SJSA1 (cell line): Measurements from ENCODE around the gene PCNA. TPM values are rescaled to one million over a fixed set of nuclear protein-coding genes. Genes with fewer than 3 reads are reported as not detected.

ENCODE experiments used
- DNase-seq, 2 experiments: peaks; one replicate each; pipeline ENCODE4 v3.0.0-alpha.2; 2015 to 2020; ENCODE audit warnings: low spot score in 2 of 2, low read depth in 1 of 2
- H3K27ac ChIP-seq: fragments of 250-450 bp; sonication (Bioruptor Pico); 2 replicates; pipeline ENCODE4 v1.5.1; 2020; ENCODE audit warnings: mild to moderate bottlenecking, moderate library complexity
- H3K27me3 ChIP-seq: fragments of 250-450 bp; sonication (Bioruptor Pico); replicated peaks from 2 replicates; pipeline ENCODE4 v1.5.1; 2020; ENCODE audit warnings: mild to moderate bottlenecking, moderate library complexity
- H3K36me3 ChIP-seq: fragments of 250-450 bp; sonication (Bioruptor Pico); 2 replicates; pipeline ENCODE4 v1.5.1; 2020; ENCODE audit warnings: mild to moderate bottlenecking
- H3K4me1 ChIP-seq: fragments of 250-450 bp; sonication (Bioruptor Pico); replicated peaks from 2 replicates; pipeline ENCODE4 v1.6.1; 2021; ENCODE audit warnings: mild to moderate bottlenecking
- H3K4me3 ChIP-seq: fragments of 250-450 bp; sonication (Bioruptor Pico); 2 replicates; pipeline ENCODE4 v1.5.1; 2020; ENCODE audit warnings: mild to moderate bottlenecking
- H3K9me3 ChIP-seq: fragments of 250-450 bp; sonication (Bioruptor Pico); replicated peaks from 2 replicates; pipeline ENCODE4 v1.5.1; 2020; ENCODE audit warnings: mild to moderate bottlenecking
- total RNA-seq: library from RNA; depleted of rRNA; stranded (reverse); fragments of >200 nt; shearing (Covaris generic); gene quantifications from 2 replicates; pipeline ENCODE4 v1.2.3, GENCODE V29; 2014

The PCNA gene
- total RNA-seq, 1 experiment from 2014 or later = 391 TPM

- peaks cover 31% of the 10 kb centered on the region for H3K4me1 ChIP-seq
- H3K27me3 ChIP-seq = no peaks in the 10 kb centered on the region
- DNase-seq = no peak
- H3K36me3 ChIP-seq = peaks cover 13% of the 10 kb centered on the region
- no peak overlapping the region for H3K27ac ChIP-seq
- H3K9me3 ChIP-seq = no peaks in the 10 kb centered on the region
- no peak overlapping the region for H3K4me3 ChIP-seq
Measured at GRCh38 chr20:5128886-5129285, 9.1 kb upstream of the PCNA start.

- H3K4me1 ChIP-seq = peaks cover 31% of the 10 kb centered on the region
- H3K9me3 ChIP-seq = no peaks in the 10 kb centered on the region
- H3K36me3 ChIP-seq = peaks cover 13% of the 10 kb centered on the region
- DNase-seq = no peak
- peak overlapping the region; percentile 85 for H3K4me3 ChIP-seq
- no peak overlapping the region for H3K27ac ChIP-seq
- no peaks in the 10 kb centered on the region for H3K27me3 ChIP-seq
Measured at GRCh38 chr20:5127859-5128424, 8.2 kb upstream of the PCNA start.

GRCh38 chr20:5127204-5127858 is 7.6 kb upstream of the PCNA start:
- peak overlapping the region; percentile 85 for H3K4me3 ChIP-seq
- no peaks in the 10 kb centered on the region for H3K9me3 ChIP-seq
- H3K27ac ChIP-seq = peak overlapping the region; percentile 49
- H3K4me1 ChIP-seq = peaks cover 31% of the 10 kb centered on the region
- no peaks in the 10 kb centered on the region for H3K27me3 ChIP-seq
- peak in 1 of 2 experiments; percentile 33 for DNase-seq
- peaks cover 13% of the 10 kb centered on the region for H3K36me3 ChIP-seq

- Histone ChIP-seq H3K4me3 (peak within 1 kb of the TSS; percentile 85), H3K27me3 (no peaks in the 10 kb centered on the region), H3K9me3 (no peaks in the 10 kb centered on the region), H3K4me1 (peaks cover 31% of the 10 kb centered on the region), H3K36me3 (peaks cover 13% of the 10 kb centered on the region), H3K27ac (peak within 1 kb of the TSS; percentile 73)
- DNase-seq = peak; percentile 97 to 99
Measured at GRCh38 chr20:5126512-5127203, 6.9 kb upstream of the PCNA start, which contains the start of gene CDS2. CDS2 (plus strand) TSS chr20:5127008; CDS start chr20:5127093, 85 bp downstream.

GRCh38 chr20:5122873-5123260 is 3.1 kb upstream of the PCNA start:
- Histone ChIP-seq H3K36me3 (peaks cover 24% of the 10 kb centered on the region), H3K4me3 (no peak overlapping the region)

GRCh38 chr20:5120185-5120476 is 373 bp upstream of the PCNA start:
- DNase-seq = no peak
- peak overlapping the region; percentile 82 for H3K4me3 ChIP-seq

More at GRCh38 chr20:5122873-5123260, 3.1 kb upstream of the PCNA start:
- no peak for DNase-seq
- peaks cover 16% of the 10 kb centered on the region for H3K4me1 ChIP-seq
- no peaks in the 10 kb centered on the region for H3K9me3 ChIP-seq
- H3K27me3 ChIP-seq = no peaks in the 10 kb centered on the region
- H3K27ac ChIP-seq = no peak overlapping the region

GRCh38 chr20:5119143-5119434 is 669 bp downstream of the PCNA start:
- Histone ChIP-seq H3K27ac (peak overlapping the region; percentile 83), H3K4me3 (peak overlapping the region; percentile 82), H3K9me3 (no peaks in the 10 kb centered on the region), H3K27me3 (no peaks in the 10 kb centered on the region), H3K36me3 (peaks cover 55% of the 10 kb centered on the region), H3K4me1 (peaks cover 16% of the 10 kb centered on the region)
- no peak for DNase-seq

More at GRCh38 chr20:5120185-5120476, 373 bp upstream of the PCNA start:
- Histone ChIP-seq H3K27ac (peak overlapping the region; percentile 13), H3K27me3 (no peaks in the 10 kb centered on the region), H3K4me1 (peaks cover 16% of the 10 kb centered on the region), H3K9me3 (no peaks in the 10 kb centered on the region), H3K36me3 (peaks cover 45% of the 10 kb centered on the region)

GRCh38 chr20:5118220-5119142 is 1.3 kb downstream of the PCNA start:
- Histone ChIP-seq H3K36me3 (peaks cover 61% of the 10 kb centered on the region), H3K9me3 (no peaks in the 10 kb centered on the region), H3K4me1 (peaks cover 18% of the 10 kb centered on the region), H3K27me3 (no peaks in the 10 kb centered on the region), H3K27ac (peak overlapping the region; percentile 83), H3K4me3 (peak overlapping the region; percentile 82)
- DNase-seq = no peak

GRCh38 chr20:5116875-5117274 is 2.9 kb downstream of the PCNA start:
- Histone ChIP-seq H3K27me3 (no peaks in the 10 kb centered on the region), H3K36me3 (peaks cover 73% of the 10 kb centered on the region), H3K4me1 (peaks cover 22% of the 10 kb centered on the region), H3K9me3 (no peaks in the 10 kb centered on the region), H3K4me3 (no peak overlapping the region), H3K27ac (no peak overlapping the region)
- no peak for DNase-seq

GRCh38 chr20:5114403-5114802 is 5.4 kb downstream of the PCNA start:
- Histone ChIP-seq H3K9me3 (no peaks in the 10 kb centered on the region), H3K36me3 (peaks cover 89% of the 10 kb centered on the region), H3K27ac (no peak overlapping the region)

GRCh38 chr20:5113615-5113986 is 6.2 kb downstream of the PCNA start:
- Histone ChIP-seq H3K27me3 (no peaks in the 10 kb centered on the region), H3K36me3 (peaks cover 89% of the 10 kb centered on the region)

More at GRCh38 chr20:5114403-5114802, 5.4 kb downstream of the PCNA start:
- Histone ChIP-seq H3K4me3 (no peak overlapping the region), H3K4me1 (peaks cover 22% of the 10 kb centered on the region), H3K27me3 (no peaks in the 10 kb centered on the region)
- no peak for DNase-seq

GRCh38 chr20:5109276-5109675 is 10.5 kb downstream of the PCNA start:
- no peak overlapping the region for H3K4me3 ChIP-seq
- no peaks in the 10 kb centered on the region for H3K27me3 ChIP-seq
- no peaks in the 10 kb centered on the region for H3K9me3 ChIP-seq
- peaks cover 6% of the 10 kb centered on the region for H3K4me1 ChIP-seq
- peaks cover 88% of the 10 kb centered on the region for H3K36me3 ChIP-seq
- no peak for DNase-seq
- no peak overlapping the region for H3K27ac ChIP-seq

More at GRCh38 chr20:5113615-5113986, 6.2 kb downstream of the PCNA start:
- no peak for DNase-seq
- H3K9me3 ChIP-seq = no peaks in the 10 kb centered on the region
- peak overlapping the region; percentile 73 for H3K4me3 ChIP-seq
- H3K4me1 ChIP-seq = peaks cover 20% of the 10 kb centered on the region
- peak overlapping the region; percentile 53 for H3K27ac ChIP-seq

- Histone ChIP-seq H3K36me3 (peaks cover 86% of the 10 kb centered on the region), H3K4me1 (no peaks in the 10 kb centered on the region), H3K9me3 (no peaks in the 10 kb centered on the region), H3K4me3 (no peak overlapping the region), H3K27ac (no peak overlapping the region), H3K27me3 (no peaks in the 10 kb centered on the region)
- no peak for DNase-seq
Measured at GRCh38 chr20:5104479-5104878, 15.3 kb downstream of the PCNA start.
